HL-60 (cell line): ENCODE results near the gene SH3TC2.

Experiments
- DNase-seq, 2 experiments: peaks; one replicate each; pipeline ENCODE4 v3.0.0-alpha.2; 2010 to 2020; ENCODE audit warnings: low read depth in 1 of 2, low spot score in 1 of 2
- H3K27ac ChIP-seq: fragments of 250-450 bp; sonication (Bioruptor Pico); replicated peaks from 2 replicates; pipeline ENCODE4 v1.5.1; 2020; ENCODE audit warnings: mild to moderate bottlenecking, moderate library complexity
- H3K27me3 ChIP-seq: fragments of 250-450 bp; sonication (Bioruptor Pico); 2 replicates; pipeline ENCODE4 v1.5.1; 2021; ENCODE audit warnings: mild to moderate bottlenecking, moderate library complexity; ENCODE audit not compliant: insufficient read depth, poor library complexity, severe bottlenecking
- H3K4me3 ChIP-seq: replicated peaks from 2 replicates; pipeline ENCODE4 v1.5.1; 2011; ENCODE audit warnings: mild to moderate bottlenecking, control low read depth, low read length; ENCODE audit not compliant: insufficient read depth
- GABPA ChIP-seq: IDR thresholded peaks from 2 replicates; pipeline ENCODE4 v1.6.1; 2012; ENCODE audit warnings: low read depth
- POLR2AphosphoS5 ChIP-seq: IDR thresholded peaks from 2 replicates; pipeline ENCODE4 v1.6.1; 2012; ENCODE audit warnings: low read depth
- SPI1 ChIP-seq: IDR thresholded peaks from 2 replicates; pipeline ENCODE4 v1.6.1; 2012; ENCODE audit warnings: low read depth, mild to moderate bottlenecking, borderline replicate concordance
- TF ChIP-seq, protein P1 (sequence below): IDR thresholded peaks from 2 replicates; pipeline ENCODE4 v1.6.1; 2012; ENCODE audit warnings: low read depth; ENCODE audit not compliant: insufficient replicate concordance
- TF ChIP-seq, protein P2 (sequence below): IDR thresholded peaks from one replicate; pipeline ENCODE4 v1.5.1; 2011; ENCODE audit warnings: low read length, control low read depth, inconsistent platforms; ENCODE audit not compliant: insufficient read depth

SH3TC2 gene

DNA sequence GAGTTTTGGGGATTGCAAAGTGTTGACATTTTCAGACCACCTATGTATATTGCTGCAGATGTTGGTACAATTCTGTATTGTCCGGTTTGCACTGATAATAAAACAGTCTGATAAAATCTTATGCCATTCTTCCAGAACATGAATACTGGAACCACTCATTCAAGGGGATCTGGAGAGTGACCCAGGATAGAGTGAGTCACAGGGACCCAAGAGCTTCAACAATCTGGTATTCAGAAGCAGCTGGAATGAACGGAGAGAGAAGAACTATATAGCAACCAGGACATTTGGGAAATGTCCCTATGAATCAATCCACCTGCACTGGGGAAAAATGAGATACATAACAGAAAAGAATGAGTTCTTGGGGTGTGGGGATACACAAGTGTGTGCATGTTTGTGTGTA, 73.3 kb downstream of the SH3TC2 start:
- no peaks in the 10 kb centered on the region for H3K27me3 ChIP-seq
- H3K4me3 ChIP-seq = no peak overlapping the region
- DNase-seq = no peak
- TF ChIP-seq, protein P1, sequence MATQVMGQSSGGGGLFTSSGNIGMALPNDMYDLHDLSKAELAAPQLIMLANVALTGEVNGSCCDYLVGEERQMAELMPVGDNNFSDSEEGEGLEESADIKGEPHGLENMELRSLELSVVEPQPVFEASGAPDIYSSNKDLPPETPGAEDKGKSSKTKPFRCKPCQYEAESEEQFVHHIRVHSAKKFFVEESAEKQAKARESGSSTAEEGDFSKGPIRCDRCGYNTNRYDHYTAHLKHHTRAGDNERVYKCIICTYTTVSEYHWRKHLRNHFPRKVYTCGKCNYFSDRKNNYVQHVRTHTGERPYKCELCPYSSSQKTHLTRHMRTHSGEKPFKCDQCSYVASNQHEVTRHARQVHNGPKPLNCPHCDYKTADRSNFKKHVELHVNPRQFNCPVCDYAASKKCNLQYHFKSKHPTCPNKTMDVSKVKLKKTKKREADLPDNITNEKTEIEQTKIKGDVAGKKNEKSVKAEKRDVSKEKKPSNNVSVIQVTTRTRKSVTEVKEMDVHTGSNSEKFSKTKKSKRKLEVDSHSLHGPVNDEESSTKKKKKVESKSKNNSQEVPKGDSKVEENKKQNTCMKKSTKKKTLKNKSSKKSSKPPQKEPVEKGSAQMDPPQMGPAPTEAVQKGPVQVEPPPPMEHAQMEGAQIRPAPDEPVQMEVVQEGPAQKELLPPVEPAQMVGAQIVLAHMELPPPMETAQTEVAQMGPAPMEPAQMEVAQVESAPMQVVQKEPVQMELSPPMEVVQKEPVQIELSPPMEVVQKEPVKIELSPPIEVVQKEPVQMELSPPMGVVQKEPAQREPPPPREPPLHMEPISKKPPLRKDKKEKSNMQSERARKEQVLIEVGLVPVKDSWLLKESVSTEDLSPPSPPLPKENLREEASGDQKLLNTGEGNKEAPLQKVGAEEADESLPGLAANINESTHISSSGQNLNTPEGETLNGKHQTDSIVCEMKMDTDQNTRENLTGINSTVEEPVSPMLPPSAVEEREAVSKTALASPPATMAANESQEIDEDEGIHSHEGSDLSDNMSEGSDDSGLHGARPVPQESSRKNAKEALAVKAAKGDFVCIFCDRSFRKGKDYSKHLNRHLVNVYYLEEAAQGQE = no peak
- no peak for TF ChIP-seq GABPA
- TF ChIP-seq POLR2AphosphoS5 = no peak
- TF ChIP-seq, protein P2, sequence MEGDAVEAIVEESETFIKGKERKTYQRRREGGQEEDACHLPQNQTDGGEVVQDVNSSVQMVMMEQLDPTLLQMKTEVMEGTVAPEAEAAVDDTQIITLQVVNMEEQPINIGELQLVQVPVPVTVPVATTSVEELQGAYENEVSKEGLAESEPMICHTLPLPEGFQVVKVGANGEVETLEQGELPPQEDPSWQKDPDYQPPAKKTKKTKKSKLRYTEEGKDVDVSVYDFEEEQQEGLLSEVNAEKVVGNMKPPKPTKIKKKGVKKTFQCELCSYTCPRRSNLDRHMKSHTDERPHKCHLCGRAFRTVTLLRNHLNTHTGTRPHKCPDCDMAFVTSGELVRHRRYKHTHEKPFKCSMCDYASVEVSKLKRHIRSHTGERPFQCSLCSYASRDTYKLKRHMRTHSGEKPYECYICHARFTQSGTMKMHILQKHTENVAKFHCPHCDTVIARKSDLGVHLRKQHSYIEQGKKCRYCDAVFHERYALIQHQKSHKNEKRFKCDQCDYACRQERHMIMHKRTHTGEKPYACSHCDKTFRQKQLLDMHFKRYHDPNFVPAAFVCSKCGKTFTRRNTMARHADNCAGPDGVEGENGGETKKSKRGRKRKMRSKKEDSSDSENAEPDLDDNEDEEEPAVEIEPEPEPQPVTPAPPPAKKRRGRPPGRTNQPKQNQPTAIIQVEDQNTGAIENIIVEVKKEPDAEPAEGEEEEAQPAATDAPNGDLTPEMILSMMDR = no peak
- no peak for TF ChIP-seq SPI1
- H3K27ac ChIP-seq = no peak overlapping the region

DNA sequence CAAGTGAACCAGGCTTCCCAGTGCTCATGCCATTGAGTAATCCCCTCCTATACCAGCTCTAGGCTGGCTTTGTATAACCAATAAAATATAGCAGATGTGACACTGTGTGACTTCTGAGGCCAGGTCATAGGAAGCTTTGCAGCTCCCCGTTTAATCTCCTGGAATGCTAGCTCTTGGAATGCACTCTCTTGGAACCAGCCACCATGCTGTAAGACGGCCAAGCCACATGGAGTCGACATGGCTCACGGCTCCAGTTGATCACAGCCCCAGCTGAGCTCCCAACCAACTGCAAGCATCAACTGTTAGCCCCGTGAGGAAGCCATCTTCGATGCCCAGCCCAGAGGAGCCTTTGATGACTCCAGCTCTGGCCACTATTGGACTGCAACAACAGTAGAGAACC, 74.5 kb downstream of the SH3TC2 start:
- H3K27me3 ChIP-seq = no peaks in the 10 kb centered on the region
- TF ChIP-seq SPI1 = no peak
- TF ChIP-seq, protein P1 = no peak
- no peak for TF ChIP-seq POLR2AphosphoS5
- DNase-seq = no peak
- H3K4me3 ChIP-seq = no peak overlapping the region
- no peak overlapping the region for H3K27ac ChIP-seq

DNA sequence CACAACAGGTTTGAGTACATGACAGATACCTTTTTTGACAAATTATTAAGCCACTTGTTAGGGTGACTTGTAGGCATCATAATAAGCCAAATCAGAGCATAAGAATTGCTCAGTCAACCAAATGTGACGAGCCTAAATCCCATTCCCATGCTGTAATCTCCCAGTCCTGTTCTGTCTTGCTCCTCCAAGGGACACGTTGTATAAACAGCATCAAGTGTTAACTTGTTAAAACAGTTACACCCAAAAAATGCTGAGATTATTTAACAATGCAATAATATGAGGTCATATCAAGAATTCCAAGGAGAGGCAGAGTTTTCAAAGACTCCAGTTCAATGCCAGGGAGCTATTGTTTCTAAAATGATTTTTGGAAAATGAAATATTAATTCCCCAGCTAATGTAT, 76.2 kb downstream of the SH3TC2 start:
- H3K4me3 ChIP-seq = no peak overlapping the region
- no peak for DNase-seq
- H3K27me3 ChIP-seq = no peaks in the 10 kb centered on the region
- no peak overlapping the region for H3K27ac ChIP-seq
- no peak for TF ChIP-seq SPI1
- TF ChIP-seq POLR2AphosphoS5 = no peak

DNA sequence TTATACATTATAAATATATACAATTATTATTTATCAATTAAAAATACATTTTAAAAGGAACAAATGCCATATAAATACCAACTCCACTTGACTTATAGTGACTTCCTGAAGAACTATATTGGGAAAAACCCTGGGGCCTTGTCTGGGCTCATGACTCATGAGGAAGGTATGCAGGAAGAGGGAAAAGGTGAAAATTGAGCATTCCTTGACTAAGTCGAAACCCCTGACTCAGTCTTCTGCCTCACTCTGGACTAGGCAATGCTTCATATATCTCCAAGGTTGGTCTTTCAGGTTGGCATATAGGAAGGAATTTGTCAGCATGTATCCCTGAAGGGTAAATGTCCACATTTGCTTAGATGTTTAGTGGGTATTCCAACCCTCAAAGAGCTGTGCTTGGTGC, 78.5 kb downstream of the SH3TC2 start:
- TF ChIP-seq, protein P1 = no peak
- no peak for TF ChIP-seq POLR2AphosphoS5
- no peak for TF ChIP-seq SPI1
- TF ChIP-seq GABPA = no peak
- TF ChIP-seq, protein P2 = no peak
- Histone ChIP-seq H3K27me3 (no peaks in the 10 kb centered on the region), H3K27ac (no peak overlapping the region), H3K4me3 (no peak overlapping the region)
- no peak for DNase-seq
